HCT116 (cell line): ENCODE measurements around the gene ETS2. TPM values are rescaled to one million over a fixed set of nuclear protein-coding genes. Genes with fewer than 3 reads are reported as not detected.

Experiments used
- ATAC-seq: fragments of 200-7000 bp; cut with Tn5 transposase; 2 replicates; pipeline ENCODE4 v1.9.1; 2020; ENCODE audit warnings: mild to moderate bottlenecking, moderate library complexity
- BruUV-seq: library from RNA; stranded (reverse); fragments of 400-500 nt; replicated peaks from 2 replicates; lab custom pipeline; 2021; lab: Mats Ljungman, UMichigan
- CTCF ChIA-PET: fragments of 300-600 bp; sonication (Branson Sonifier 250); formaldehyde crosslinking; loops from one replicate; lab custom pipeline; 2021; ENCODE audit warnings: antibody characterized with exemption; lab: Charles Lee
- POLR2A ChIA-PET: fragments of 300-600, 350-600 bp; sonication (Branson Sonifier 250); formaldehyde crosslinking; loops from one replicate; lab custom pipeline; 2021; ENCODE audit warnings: antibody characterized with exemption; lab: Charles Lee
- RAD21 ChIA-PET, 2 experiments: fragments of 300-600 bp; sonication (Branson Sonifier 250); formaldehyde crosslinking; loops; one replicate each; lab custom pipeline; 2023; ENCODE audit warnings: low total read pairs in 2 of 2; ENCODE audit not compliant: uncharacterized antibody in 2 of 2, unreplicated experiment in 2 of 2, low non-redundant PET in 1 of 2; lab: Charles Lee
- DNase-seq: peaks from one replicate; pipeline ENCODE4 v3.0.0-alpha.2; 2010; ENCODE audit warnings: low read depth, low spot score
- H2AFZ ChIP-seq: fragments of 200-600 bp; shearing (Covaris generic), sonication (generic); 2 replicates; pipeline ENCODE4 v1.6.1; 2017; ENCODE audit warnings: low read depth, mixed run types, mixed read lengths, antibody characterized with exemption, low read length; ENCODE audit not compliant: poor library complexity, severe bottlenecking
- H3K27ac ChIP-seq: 2 replicates; pipeline ENCODE4 v1.5.1; 2012; ENCODE audit warnings: low read depth, low read length
- H3K27me3 ChIP-seq: fragments of 200-600 bp; sonication (generic); 2 replicates; pipeline ENCODE4 v1.6.1; 2016; ENCODE audit warnings: mixed run types, low read length, mixed read lengths; ENCODE audit not compliant: insufficient read depth
- H3K36me3 ChIP-seq, 2 experiments: fragments of 200-500 bp in 1 of 2; fragments of 200-600 bp in 1 of 2; sonication (Bioruptor generic) in 1 of 2; sonication (generic) in 1 of 2; 2 replicates each; pipeline versions ENCODE4 v1.5.1 to v1.6.1; 2014 to 2016; ENCODE audit warnings: low read length in 2 of 2, inconsistent platforms in 1 of 2, mixed read lengths in 1 of 2, mixed run types in 1 of 2; ENCODE audit not compliant: insufficient read depth in 2 of 2, control insufficient read depth in 1 of 2
- H3K4me1 ChIP-seq, 2 experiments: fragments of 200-600 bp in 1 of 2; sonication (generic) in 1 of 2; 2 replicates each; pipeline versions ENCODE4 v1.5.1 to v1.6.1; 2012 to 2017; ENCODE audit warnings: low read length in 2 of 2, inconsistent platforms in 1 of 2, mild to moderate bottlenecking in 1 of 2, mixed read lengths in 1 of 2, mixed run types in 1 of 2, moderate library complexity in 1 of 2; ENCODE audit not compliant: insufficient read depth in 2 of 2, control insufficient read depth in 1 of 2
- H3K4me2 ChIP-seq: fragments of 200-600 bp; sonication (generic); 2 replicates; pipeline ENCODE4 v1.6.1; 2017; ENCODE audit warnings: mixed run types, low read length, mixed read lengths
- H3K4me3 ChIP-seq, 2 experiments: fragments of 200-600 bp in 1 of 2; sonication (generic) in 1 of 2; replicated peaks in 1 of 2; 2 replicates each; pipeline ENCODE4 v1.5.1; 2011 to 2016; ENCODE audit warnings: low read length in 2 of 2, control low read depth in 1 of 2, low read depth in 1 of 2, mild to moderate bottlenecking in 1 of 2, mixed read lengths in 1 of 2, mixed run types in 1 of 2
- H3K79me2 ChIP-seq: fragments of 200-600 bp; sonication (generic); 2 replicates; pipeline ENCODE4 v1.6.1; 2017; ENCODE audit warnings: mild to moderate bottlenecking, mixed run types, low read length, moderate library complexity, mixed read lengths; ENCODE audit not compliant: insufficient read depth
- H3K9ac ChIP-seq: fragments of 200-600 bp; sonication (generic); 2 replicates; pipeline ENCODE4 v1.6.1; 2016; ENCODE audit warnings: low read length, mixed read lengths
- H3K9me2 ChIP-seq: fragments of 200-600 bp; sonication (generic), shearing (Covaris generic); 2 replicates; pipeline ENCODE4 v1.6.1; 2017; ENCODE audit warnings: mixed run types, mild to moderate bottlenecking, moderate library complexity; ENCODE audit not compliant: insufficient read depth
- H3K9me3 ChIP-seq, 2 experiments: fragments of 200-500 bp in 1 of 2; fragments of 200-600 bp in 1 of 2; sonication (Bioruptor generic) in 1 of 2; sonication (generic) in 1 of 2; 2 replicates each; pipeline ENCODE4 v1.6.1; 2014 to 2017; ENCODE audit warnings: low read length in 2 of 2, mixed read lengths in 2 of 2, inconsistent platforms in 1 of 2, low read depth in 1 of 2, mild to moderate bottlenecking in 1 of 2, mixed run types in 1 of 2, moderate library complexity in 1 of 2; ENCODE audit not compliant: control insufficient read depth in 1 of 2, insufficient read depth in 1 of 2
- H4K20me1 ChIP-seq: fragments of 200-600 bp; sonication (generic), shearing (Covaris generic); 2 replicates; pipeline ENCODE4 v1.6.1; 2017; ENCODE audit warnings: mixed run types, mild to moderate bottlenecking, moderate library complexity; ENCODE audit not compliant: insufficient read depth
- ATF3 ChIP-seq: IDR thresholded peaks from 2 replicates; pipeline ENCODE4 v1.6.1; 2012
- CBX3 ChIP-seq: IDR thresholded peaks from 2 replicates; pipeline ENCODE4 v1.6.1; 2012; ENCODE audit warnings: low read depth
- CEBPB ChIP-seq: IDR thresholded peaks from 2 replicates; pipeline ENCODE4 v1.6.1; 2012; ENCODE audit warnings: low read depth
- EGR1 ChIP-seq: IDR thresholded peaks from 2 replicates; pipeline ENCODE4 v1.6.1; 2012; ENCODE audit warnings: low read depth
- ELF1 ChIP-seq: IDR thresholded peaks from 2 replicates; pipeline ENCODE4 v1.6.1; 2012; ENCODE audit warnings: low read depth, borderline replicate concordance
- EZH2 ChIP-seq: fragments of 200-600 bp; sonication (generic); IDR thresholded peaks from 2 replicates; pipeline ENCODE4 v1.6.1; 2017; ENCODE audit warnings: antibody characterized with exemption, mixed run types
- EZH2phosphoT487 ChIP-seq: fragments of 200-600 bp; IDR thresholded peaks from 2 replicates; pipeline ENCODE4 v1.6.1; 2018; ENCODE audit warnings: antibody characterized with exemption, borderline replicate concordance
- FOSL1 ChIP-seq: IDR thresholded peaks from 2 replicates; pipeline ENCODE4 v1.6.1; 2012; ENCODE audit warnings: low read depth
- JUND ChIP-seq: IDR thresholded peaks from 2 replicates; pipeline ENCODE4 v1.6.1; 2012
- MAX ChIP-seq: IDR thresholded peaks from 2 replicates; pipeline ENCODE4 v1.6.1; 2012
- POLR2A ChIP-seq: IDR thresholded peaks from 2 replicates; pipeline ENCODE4 v1.7.0; 2011; ENCODE audit warnings: borderline replicate concordance; ENCODE audit not compliant: insufficient read depth, insufficient read length; ENCODE audit errors: extremely low read depth
- POLR2AphosphoS5 ChIP-seq: IDR thresholded peaks from 2 replicates; pipeline ENCODE4 v1.6.1; 2011; ENCODE audit warnings: mild to moderate bottlenecking, low read depth, low read length, moderate library complexity
- RAD21 ChIP-seq: IDR thresholded peaks from 2 replicates; pipeline ENCODE4 v1.6.1; 2012; ENCODE audit warnings: low read depth, mild to moderate bottlenecking
- SP1 ChIP-seq: IDR thresholded peaks from 2 replicates; pipeline ENCODE4 v1.6.1; 2012; ENCODE audit warnings: low read depth
- SRF ChIP-seq: IDR thresholded peaks from 2 replicates; pipeline ENCODE4 v1.6.1; 2012; ENCODE audit warnings: low read depth
- TCF7L2 ChIP-seq: IDR thresholded peaks from 2 replicates; pipeline ENCODE4 v1.7.0; 2011; ENCODE audit warnings: borderline replicate concordance, inconsistent platforms; ENCODE audit not compliant: insufficient read depth, insufficient read length; ENCODE audit errors: extremely low read depth
- YY1 ChIP-seq: IDR thresholded peaks from 2 replicates; pipeline ENCODE4 v1.6.1; 2011; ENCODE audit warnings: low read length, low read depth, moderate library complexity, mild to moderate bottlenecking; ENCODE audit not compliant: insufficient replicate concordance; ENCODE audit errors: extremely low read depth
- ZFX ChIP-seq: fragments of 450-650 bp; IDR thresholded peaks from 2 replicates; pipeline ENCODE4 v1.6.1; 2017
- ZNF274 ChIP-seq: fragments of 200-500 bp; sonication (Bioruptor generic); IDR thresholded peaks from 2 replicates; pipeline ENCODE4 v1.6.1; 2014; ENCODE audit warnings: mild to moderate bottlenecking, low read depth, low read length, inconsistent platforms
- intact Hi-C: fragments of 100-400 bp; cut with micrococcal nuclease; formaldehyde crosslinking; loops from 2 replicates; pipeline ENCODE4 v1.10.0; 2022
- total RNA-seq: library from RNA; stranded (reverse); gene quantifications from one replicate; pipeline ENCODE4 v1.2.1, GENCODE V29; 2021; ENCODE audit not compliant: unreplicated experiment
- TF ChIP-seq, protein P1 (sequence below), 3 experiments: fragments of 200-600 bp in 1 of 3; sonication (generic) in 1 of 3; IDR thresholded peaks in 2 of 3; conservative IDR thresholded peaks in 1 of 3; 2 replicates each; pipeline ENCODE4 v1.5.1; 2012 to 2017; ENCODE audit warnings: low read depth in 2 of 3, low read length in 2 of 3, antibody characterized with exemption in 1 of 3, borderline replicate concordance in 1 of 3, control low read depth in 1 of 3, mild to moderate bottlenecking in 1 of 3, mixed read lengths in 1 of 3, mixed run types in 1 of 3, moderate library complexity in 1 of 3; ENCODE audit not compliant: insufficient read depth in 1 of 3

Gene ETS2
- total RNA-seq, 1 experiment from 2014 or later: 32.9 TPM

GRCh38 chr21:38807986-38808385 lies 2.3 kb downstream of the ETS2 start:
- RAD21 ChIA-PET: no interaction called here
- peaks cover 13 to 37% of the 10 kb centered on the region in 2 experiments; a peak in 3 of 4 replicates for H3K4me1 ChIP-seq
- H3K36me3 ChIP-seq: peaks cover 21 to 28% of the 10 kb centered on the region in 2 experiments
- H3K9me2 ChIP-seq: no peaks in the 10 kb centered on the region
- BruUV-seq: no TSS peak
- DNase-seq: no peak
- no peak overlapping the region for H3K4me3 ChIP-seq
- H3K79me2 ChIP-seq: peaks cover 71% of the 10 kb centered on the region
- no peaks in the 10 kb centered on the region for H4K20me1 ChIP-seq
- no peak overlapping the region for H3K27ac ChIP-seq
- CTCF ChIA-PET: no interaction called here
- H3K4me2 ChIP-seq: peak overlapping the region; percentile 98; the same call in 1 of the 2 replicates
- no peak overlapping the region for H3K9ac ChIP-seq
- intact Hi-C loops: loop anchor here (5.0 kb wide), 1 partner anchor 214 kb away; no protein-coding TSS in a partner anchor
- POLR2A ChIA-PET: interaction anchor here (1.0 to 1.6 kb wide), 4 partner anchors 10 to 97 kb away, joined by 3 to 4 read pairs (median 3); no protein-coding TSS in a partner anchor
- no peaks in the 10 kb centered on the region for H3K9me3 ChIP-seq
- ATAC-seq: no peak
- H2AFZ ChIP-seq: no peak overlapping the region
- TF ChIP-seq EZH2 (no peak), TCF7L2 (no peak), POLR2A (no peak), FOSL1 (no peak), EGR1 (no peak), MAX (no peak), CBX3 (no peak), RAD21 (no peak), JUND (no peak), EZH2phosphoT487 (no peak), SP1 (no peak), ATF3 (no peak), ZNF274 (no peak), CEBPB (no peak), ZFX (no peak), ELF1 (no peak), SRF (no peak), POLR2AphosphoS5 (no peak), YY1 (no peak)
- TF ChIP-seq, protein P1, sequence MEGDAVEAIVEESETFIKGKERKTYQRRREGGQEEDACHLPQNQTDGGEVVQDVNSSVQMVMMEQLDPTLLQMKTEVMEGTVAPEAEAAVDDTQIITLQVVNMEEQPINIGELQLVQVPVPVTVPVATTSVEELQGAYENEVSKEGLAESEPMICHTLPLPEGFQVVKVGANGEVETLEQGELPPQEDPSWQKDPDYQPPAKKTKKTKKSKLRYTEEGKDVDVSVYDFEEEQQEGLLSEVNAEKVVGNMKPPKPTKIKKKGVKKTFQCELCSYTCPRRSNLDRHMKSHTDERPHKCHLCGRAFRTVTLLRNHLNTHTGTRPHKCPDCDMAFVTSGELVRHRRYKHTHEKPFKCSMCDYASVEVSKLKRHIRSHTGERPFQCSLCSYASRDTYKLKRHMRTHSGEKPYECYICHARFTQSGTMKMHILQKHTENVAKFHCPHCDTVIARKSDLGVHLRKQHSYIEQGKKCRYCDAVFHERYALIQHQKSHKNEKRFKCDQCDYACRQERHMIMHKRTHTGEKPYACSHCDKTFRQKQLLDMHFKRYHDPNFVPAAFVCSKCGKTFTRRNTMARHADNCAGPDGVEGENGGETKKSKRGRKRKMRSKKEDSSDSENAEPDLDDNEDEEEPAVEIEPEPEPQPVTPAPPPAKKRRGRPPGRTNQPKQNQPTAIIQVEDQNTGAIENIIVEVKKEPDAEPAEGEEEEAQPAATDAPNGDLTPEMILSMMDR (IDR thresholded peaks at IDR 0.05 in 2 of 3, conservative IDR thresholded peaks at IDR 0.05 in 1 of 3; ENCODE audit: borderline replicate concordance in 1 of 3, insufficient read depth in 1 of 3, low read depth in 2 of 3, low read length in 2 of 3): no peak
- H3K27me3 ChIP-seq: no peaks in the 10 kb centered on the region
